ENCODE results near the gene GPATCH8. TPM values are rescaled to one million over a fixed set of nuclear protein-coding genes. Genes with fewer than 3 reads are reported as not detected.

GPATCH8 gene
- total and polyA plus RNA-seq, 10 donors: 4.8 to 66.3 (median 57.9) TPM

DNA sequence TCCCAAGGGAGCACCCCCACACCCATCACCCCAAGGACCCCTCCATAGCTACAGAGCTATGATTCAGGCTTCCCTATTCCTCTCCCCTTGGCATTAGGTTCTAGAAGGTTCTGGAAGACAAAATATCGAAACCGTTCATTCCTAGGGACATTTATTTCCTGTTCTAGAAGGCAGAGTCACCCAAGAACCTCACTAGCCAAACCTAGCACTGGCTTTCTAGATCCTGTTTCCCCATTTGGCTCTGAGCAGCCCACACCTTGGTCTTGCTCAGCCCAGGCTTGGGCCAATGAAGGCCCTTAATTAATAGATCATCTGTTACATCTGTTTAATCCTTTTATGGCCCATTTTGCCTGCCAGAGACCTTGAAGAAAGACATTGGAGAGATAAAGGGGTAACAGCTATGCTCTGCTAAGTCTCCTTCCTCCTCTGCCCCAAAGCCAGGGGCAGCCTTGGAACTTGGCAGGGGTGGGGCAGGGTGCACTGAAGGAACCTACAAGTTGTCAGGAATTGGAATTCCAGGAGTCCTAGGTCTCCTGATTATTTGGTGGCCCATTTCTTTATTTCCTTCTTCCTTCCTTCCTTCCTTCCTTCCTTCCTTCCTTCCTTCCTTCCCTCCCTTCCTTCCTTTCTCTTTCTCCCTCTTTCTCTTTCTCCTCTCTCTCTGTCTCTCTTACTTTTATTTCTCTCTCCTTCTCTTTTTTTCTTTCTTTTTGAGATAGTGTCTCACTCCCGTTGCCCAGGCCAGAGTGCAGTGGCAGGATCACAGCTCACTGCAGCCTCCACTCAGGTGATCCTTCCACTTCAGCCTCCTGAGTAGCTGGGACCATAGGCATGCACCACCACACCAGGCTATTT is 45.4 kb upstream of the GPATCH8 start:
- peaks cover 0 to 15% (median 0%) of the 10 kb centered on the region in 6 donors for H3K4me1 ChIP-seq
- WGBS, 5 donors: 64 to 78% (median 69%) methylated on average over 3 of the region's 3 CpGs
- H3K9me3 ChIP-seq: peaks cover 0 to 3% (median 0%) of the 10 kb centered on the region in 8 donors
- no peak for DNase-seq
- intact Hi-C loops (cut with DNase I; ENCODE audit: low total_unique reads): no loop called here
- H3K36me3 ChIP-seq: no peaks in the 10 kb centered on the region
- peak overlapping the region in 3 of 8 donors; percentile 60 to 79 (median 66) for H3K27ac ChIP-seq
- no peak overlapping the region for H3K4me3 ChIP-seq
- no peak for TF ChIP-seq POLR2AphosphoS5 (IDR thresholded peaks at IDR 0.05)
- no peak for TF ChIP-seq POLR2A (IDR thresholded peaks at IDR 0.05)
- TF ChIP-seq, protein P1, sequence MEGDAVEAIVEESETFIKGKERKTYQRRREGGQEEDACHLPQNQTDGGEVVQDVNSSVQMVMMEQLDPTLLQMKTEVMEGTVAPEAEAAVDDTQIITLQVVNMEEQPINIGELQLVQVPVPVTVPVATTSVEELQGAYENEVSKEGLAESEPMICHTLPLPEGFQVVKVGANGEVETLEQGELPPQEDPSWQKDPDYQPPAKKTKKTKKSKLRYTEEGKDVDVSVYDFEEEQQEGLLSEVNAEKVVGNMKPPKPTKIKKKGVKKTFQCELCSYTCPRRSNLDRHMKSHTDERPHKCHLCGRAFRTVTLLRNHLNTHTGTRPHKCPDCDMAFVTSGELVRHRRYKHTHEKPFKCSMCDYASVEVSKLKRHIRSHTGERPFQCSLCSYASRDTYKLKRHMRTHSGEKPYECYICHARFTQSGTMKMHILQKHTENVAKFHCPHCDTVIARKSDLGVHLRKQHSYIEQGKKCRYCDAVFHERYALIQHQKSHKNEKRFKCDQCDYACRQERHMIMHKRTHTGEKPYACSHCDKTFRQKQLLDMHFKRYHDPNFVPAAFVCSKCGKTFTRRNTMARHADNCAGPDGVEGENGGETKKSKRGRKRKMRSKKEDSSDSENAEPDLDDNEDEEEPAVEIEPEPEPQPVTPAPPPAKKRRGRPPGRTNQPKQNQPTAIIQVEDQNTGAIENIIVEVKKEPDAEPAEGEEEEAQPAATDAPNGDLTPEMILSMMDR (IDR thresholded peaks at IDR 0.05 in 8 of 11, conservative IDR thresholded peaks at IDR 0.05 in 3 of 11): no peak
- peaks cover 0 to 79% (median 5%) of the 10 kb centered on the region in 7 donors for H3K27me3 ChIP-seq (replicated peaks in 1 of 7)

DNA sequence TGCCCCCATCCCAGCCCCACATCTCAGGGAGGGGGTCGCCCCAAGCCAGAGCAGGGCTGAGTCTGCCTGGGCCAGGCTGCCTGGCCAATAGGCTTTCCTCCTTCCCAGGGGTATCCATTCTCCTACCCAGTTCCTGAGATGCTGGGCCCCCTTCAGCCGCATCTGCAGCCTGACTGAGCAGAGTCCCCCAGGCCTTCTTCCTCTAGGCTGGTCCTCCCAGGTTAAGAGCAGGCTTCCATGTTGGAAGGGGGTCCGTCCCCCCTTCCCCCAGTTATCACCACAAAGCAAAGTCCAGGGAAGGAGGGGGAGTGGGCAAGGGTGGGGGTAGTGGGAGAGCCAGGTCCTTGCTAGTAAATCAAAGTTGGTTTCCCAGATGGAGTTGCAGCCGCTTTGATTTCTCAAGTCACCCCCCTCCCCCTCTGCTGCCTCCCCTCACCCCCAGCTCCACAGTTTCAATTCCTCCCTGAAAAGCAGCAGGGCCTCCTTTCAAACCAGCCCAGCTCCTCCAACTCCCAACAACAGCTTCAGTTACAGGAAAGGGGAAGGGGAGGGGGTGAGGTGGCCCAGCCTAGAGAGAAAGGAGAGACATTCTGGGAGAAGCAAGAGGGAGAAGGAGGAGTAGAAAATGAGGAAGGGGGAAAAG is 44.5 kb upstream of the GPATCH8 start:
- TF ChIP-seq POLR2AphosphoS5 (IDR thresholded peaks at IDR 0.05) (no peak), POLR2A (IDR thresholded peaks at IDR 0.05) (no peak)
- TF ChIP-seq, protein P1 (IDR thresholded peaks at IDR 0.05 in 8 of 11, conservative IDR thresholded peaks at IDR 0.05 in 3 of 11): no peak
- no peak overlapping the region for H3K4me3 ChIP-seq
- WGBS, 5 donors: 64 to 76% (median 67%) methylated on average over 4 of the region's 4 CpGs
- H3K4me1 ChIP-seq: peaks cover 0 to 15% (median 0%) of the 10 kb centered on the region in 6 donors
- peaks cover 0 to 3% (median 0%) of the 10 kb centered on the region in 8 donors for H3K9me3 ChIP-seq
- H3K27ac ChIP-seq: peak overlapping the region in 3 of 8 donors; percentile 60 to 79 (median 66)
- no peaks in the 10 kb centered on the region for H3K36me3 ChIP-seq
- intact Hi-C loops (cut with DNase I; ENCODE audit: low total_unique reads): no loop called here
- H3K27me3 ChIP-seq (replicated peaks in 1 of 7): peaks cover 0 to 87% (median 5%) of the 10 kb centered on the region in 7 donors
- no peak for DNase-seq

DNA sequence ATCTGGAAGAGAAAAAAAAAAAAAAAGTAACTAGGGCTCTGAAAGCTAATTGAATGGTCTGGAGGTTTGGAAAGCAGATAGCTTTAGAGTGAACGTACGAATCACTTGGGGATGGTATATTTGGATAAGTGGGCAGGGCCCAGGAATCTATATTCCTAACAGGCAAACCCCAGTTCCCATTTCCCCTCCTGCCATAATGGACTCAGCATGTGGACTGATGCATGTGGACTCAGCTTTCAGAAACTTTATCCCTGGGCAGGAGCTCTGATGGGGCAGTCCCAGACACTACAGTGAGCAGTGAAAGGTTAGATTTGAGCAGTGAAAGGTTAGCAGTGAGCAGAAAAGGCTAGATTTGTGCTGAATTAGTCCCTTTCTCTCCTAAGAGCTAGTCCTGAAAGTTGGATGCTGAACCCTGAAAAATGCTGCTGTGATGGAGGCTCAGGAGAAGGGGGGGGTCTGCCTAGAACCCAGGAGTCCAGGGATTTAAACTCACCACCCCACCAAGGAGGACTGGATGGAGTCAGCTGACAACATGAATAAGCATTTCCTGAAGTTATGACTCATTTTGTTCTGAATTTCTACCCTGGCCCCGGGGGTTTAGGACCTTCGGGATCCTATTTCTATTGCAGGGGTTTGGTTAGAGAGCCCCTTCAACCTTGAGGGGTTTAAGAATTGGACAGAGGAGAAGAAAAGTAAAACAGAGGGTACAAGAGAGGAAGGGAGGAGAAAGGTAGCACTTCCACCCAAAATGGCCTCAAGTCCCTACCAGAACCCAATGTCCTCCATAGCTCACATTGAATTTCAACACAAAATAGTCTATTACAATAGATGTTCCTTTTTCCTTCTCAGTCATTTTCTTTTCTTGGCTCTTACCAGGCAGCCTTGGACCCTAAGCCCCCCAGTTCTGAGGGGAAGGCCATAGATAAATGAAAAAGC is 43.7 kb upstream of the GPATCH8 start:
- intact Hi-C loops (cut with DNase I; ENCODE audit: low total_unique reads): no loop called here
- TF ChIP-seq POLR2A (IDR thresholded peaks at IDR 0.05): no peak
- no peak for TF ChIP-seq POLR2AphosphoS5 (IDR thresholded peaks at IDR 0.05)
- TF ChIP-seq, protein P1 (IDR thresholded peaks at IDR 0.05 in 8 of 11, conservative IDR thresholded peaks at IDR 0.05 in 3 of 11): no peak
- H3K27ac ChIP-seq: peak overlapping the region in 3 of 8 donors; percentile 60 to 79 (median 66)
- H3K9me3 ChIP-seq: peaks cover 0 to 3% (median 0%) of the 10 kb centered on the region in 8 donors
- peaks cover 0 to 15% (median 0%) of the 10 kb centered on the region in 6 donors for H3K4me1 ChIP-seq
- no peak overlapping the region for H3K4me3 ChIP-seq
- no peaks in the 10 kb centered on the region for H3K36me3 ChIP-seq
- no peak for DNase-seq
- 33 to 37% (median 35%) methylated on average over 4 of the region's 4 CpGs for WGBS, 5 donors
- peaks cover 0 to 95% (median 5%) of the 10 kb centered on the region in 7 donors for H3K27me3 ChIP-seq (replicated peaks in 1 of 7)
